ENCODE data around the gene PNMA6E. TPM values are rescaled to one million over a fixed set of nuclear protein-coding genes. Genes with fewer than 3 reads are reported as not detected.
A peak's percentile ranks its signal among the peaks of the same experiment; 100 is the strongest.

Gene PNMA6E
- total RNA-seq, 6 donors from 2014 or later, result 0.09 to 0.44 (median 0.10) TPM; not detected in 3

DNA sequence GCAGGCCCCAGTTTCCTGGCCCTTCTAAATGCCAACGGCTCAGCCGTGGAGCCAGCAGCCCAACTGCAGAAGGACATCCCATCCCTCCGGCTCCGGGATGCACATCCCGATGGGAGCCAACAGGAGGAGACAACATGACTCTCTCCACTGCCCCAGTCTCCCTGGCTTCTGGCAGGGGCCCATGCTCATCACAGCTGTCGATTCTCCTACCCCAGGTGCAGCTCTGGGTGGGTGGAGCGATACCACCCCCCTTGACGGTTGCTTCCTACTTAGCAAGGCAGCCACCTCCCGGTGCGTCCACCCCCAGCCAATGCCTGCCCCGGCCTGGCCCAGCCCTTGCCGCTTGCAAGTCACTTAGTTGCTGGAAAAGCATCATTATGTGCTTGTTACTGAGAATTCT lies 47.7 kb downstream of the PNMA6E start:
- no peak for ATAC-seq (ENCODE audit: low FRiP score in 2 of 2)
- DNase-seq, result peak in 1 of 2 donors; percentile 50
- WGBS, 2 donors, result 85% methylated on average over 12 of the region's 12 CpGs; no CpG with 5 or more reads in 1 of the 2 donors
- Histone ChIP-seq H3K36me3 (peaks cover 0 to 11% (median under 1%) of the 10 kb centered on the region in 4 donors), H3K9me3 (peaks cover 0 to 21% (median 0%) of the 10 kb centered on the region in 4 donors), H3K4me3 (no peak overlapping the region), H3K27ac (no peak overlapping the region), H3K27me3 (no peaks in the 10 kb centered on the region), H3K4me1 (no peaks in the 10 kb centered on the region)
- TF ChIP-seq POLR2A (IDR thresholded peaks at IDR 0.05), result no peak
- TF ChIP-seq EP300 (IDR thresholded peaks at IDR 0.05), result no peak
- TF ChIP-seq, protein P1, sequence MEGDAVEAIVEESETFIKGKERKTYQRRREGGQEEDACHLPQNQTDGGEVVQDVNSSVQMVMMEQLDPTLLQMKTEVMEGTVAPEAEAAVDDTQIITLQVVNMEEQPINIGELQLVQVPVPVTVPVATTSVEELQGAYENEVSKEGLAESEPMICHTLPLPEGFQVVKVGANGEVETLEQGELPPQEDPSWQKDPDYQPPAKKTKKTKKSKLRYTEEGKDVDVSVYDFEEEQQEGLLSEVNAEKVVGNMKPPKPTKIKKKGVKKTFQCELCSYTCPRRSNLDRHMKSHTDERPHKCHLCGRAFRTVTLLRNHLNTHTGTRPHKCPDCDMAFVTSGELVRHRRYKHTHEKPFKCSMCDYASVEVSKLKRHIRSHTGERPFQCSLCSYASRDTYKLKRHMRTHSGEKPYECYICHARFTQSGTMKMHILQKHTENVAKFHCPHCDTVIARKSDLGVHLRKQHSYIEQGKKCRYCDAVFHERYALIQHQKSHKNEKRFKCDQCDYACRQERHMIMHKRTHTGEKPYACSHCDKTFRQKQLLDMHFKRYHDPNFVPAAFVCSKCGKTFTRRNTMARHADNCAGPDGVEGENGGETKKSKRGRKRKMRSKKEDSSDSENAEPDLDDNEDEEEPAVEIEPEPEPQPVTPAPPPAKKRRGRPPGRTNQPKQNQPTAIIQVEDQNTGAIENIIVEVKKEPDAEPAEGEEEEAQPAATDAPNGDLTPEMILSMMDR (IDR thresholded peaks at IDR 0.05), result no peak
- TF ChIP-seq POLR2AphosphoS5 (IDR thresholded peaks at IDR 0.05), result no peak

DNA sequence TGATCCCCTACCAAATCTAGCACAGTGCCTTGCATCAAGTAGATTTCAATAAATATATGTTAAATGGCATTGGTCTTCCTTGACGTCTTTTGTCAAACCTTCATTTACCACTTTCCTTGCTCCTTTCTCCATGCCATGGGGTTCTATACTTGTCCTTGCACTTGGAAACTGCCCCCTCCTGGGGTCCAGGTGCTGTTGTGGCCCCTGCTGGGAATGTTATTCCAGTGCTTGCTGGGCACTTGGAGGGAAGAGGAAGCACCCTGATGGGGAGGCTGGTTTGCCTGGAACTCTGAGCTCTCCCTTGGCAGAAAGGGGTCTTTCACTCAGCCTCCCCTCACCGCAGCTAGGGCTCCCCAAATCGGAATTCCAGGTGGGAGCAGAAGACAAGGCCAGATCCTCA lies 48.3 kb downstream of the PNMA6E start:
- H3K4me3 ChIP-seq, result no peak overlapping the region
- no peak for DNase-seq
- H3K4me1 ChIP-seq, result no peaks in the 10 kb centered on the region
- no peak overlapping the region for H3K27ac ChIP-seq
- no peak for ATAC-seq (ENCODE audit: low FRiP score in 2 of 2)
- WGBS, 2 donors, result 77 to 88% methylated on average over 1 to 3 of the region's 3 CpGs
- H3K36me3 ChIP-seq, result peaks cover 0 to 16% (median 3%) of the 10 kb centered on the region in 4 donors
- no peak for TF ChIP-seq POLR2A (IDR thresholded peaks at IDR 0.05)
- TF ChIP-seq, protein P1 (IDR thresholded peaks at IDR 0.05), result no peak
- TF ChIP-seq POLR2AphosphoS5 (IDR thresholded peaks at IDR 0.05), result no peak
- TF ChIP-seq EP300 (IDR thresholded peaks at IDR 0.05), result no peak
- peaks cover 0 to 16% (median 0%) of the 10 kb centered on the region in 4 donors for H3K9me3 ChIP-seq
- no peaks in the 10 kb centered on the region for H3K27me3 ChIP-seq

DNA sequence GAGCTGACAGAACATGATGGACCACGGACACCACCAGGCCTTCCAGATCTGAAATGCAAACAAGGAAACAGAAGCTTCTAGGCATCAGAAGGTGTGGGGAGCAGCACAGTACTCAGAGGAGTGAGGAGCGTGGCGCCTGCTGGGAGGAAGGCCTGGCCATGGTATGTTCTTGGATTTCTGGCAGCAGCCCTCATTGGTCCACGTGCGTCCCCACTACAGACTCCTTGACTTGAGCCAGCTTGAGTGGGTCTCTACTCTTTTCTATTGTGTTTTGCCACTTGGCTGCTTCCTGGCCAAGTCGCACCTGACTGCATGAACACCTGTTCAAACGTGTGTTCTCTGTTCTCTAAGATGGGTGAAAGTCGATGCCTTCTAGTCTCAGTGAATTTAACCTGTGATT lies 49.2 kb downstream of the PNMA6E start:
- H3K4me1 ChIP-seq, result no peaks in the 10 kb centered on the region
- 74 to 77% methylated on average over 3 to 8 of the region's 8 CpGs for WGBS, 2 donors
- H3K36me3 ChIP-seq, result peaks cover 0 to 25% (median 8%) of the 10 kb centered on the region in 4 donors
- no peak overlapping the region for H3K4me3 ChIP-seq
- H3K9me3 ChIP-seq, result peaks cover 0 to 9% (median 0%) of the 10 kb centered on the region in 4 donors
- H3K27me3 ChIP-seq, result no peaks in the 10 kb centered on the region
- TF ChIP-seq, protein P1 (IDR thresholded peaks at IDR 0.05), result no peak
- TF ChIP-seq POLR2A (IDR thresholded peaks at IDR 0.05) (no peak), EP300 (IDR thresholded peaks at IDR 0.05) (no peak), POLR2AphosphoS5 (IDR thresholded peaks at IDR 0.05) (no peak)
- no peak overlapping the region for H3K27ac ChIP-seq
- DNase-seq (no peak), ATAC-seq (ENCODE audit: low FRiP score in 2 of 2) (no peak)

DNA sequence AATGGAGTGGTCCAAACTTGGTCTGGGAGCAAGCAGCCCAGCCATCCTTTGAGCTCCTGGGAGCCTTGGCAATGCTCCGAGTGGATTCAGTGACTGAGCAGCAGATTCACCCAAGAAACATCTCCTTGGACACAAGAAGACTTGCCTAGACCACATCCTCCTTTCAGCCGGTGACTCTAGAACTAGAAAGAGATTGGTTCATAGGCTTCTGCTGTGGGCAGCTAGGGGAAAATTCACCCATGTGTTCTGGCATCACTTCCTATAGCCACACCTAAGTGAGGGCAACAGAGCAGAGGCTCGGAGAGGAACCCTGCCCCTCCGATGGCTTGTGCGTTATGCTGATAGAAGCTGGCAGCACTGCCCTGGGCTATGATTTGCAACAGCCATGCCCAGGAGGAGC lies 51.2 kb downstream of the PNMA6E start:
- no peak overlapping the region for H3K4me3 ChIP-seq
- TF ChIP-seq EP300 (IDR thresholded peaks at IDR 0.05) (no peak), POLR2A (IDR thresholded peaks at IDR 0.05) (no peak), POLR2AphosphoS5 (IDR thresholded peaks at IDR 0.05) (no peak)
- TF ChIP-seq, protein P1 (IDR thresholded peaks at IDR 0.05), result no peak
- peaks cover 0 to 34% (median 15%) of the 10 kb centered on the region in 4 donors for H3K36me3 ChIP-seq
- ATAC-seq (ENCODE audit: low FRiP score in 2 of 2) (no peak), DNase-seq (no peak)
- 88% methylated on average over 5 of the region's 5 CpGs; no CpG with 5 or more reads in 1 of the 2 donors for WGBS, 2 donors
- H3K27me3 ChIP-seq, result no peaks in the 10 kb centered on the region
- H3K27ac ChIP-seq, result no peak overlapping the region
- no peaks in the 10 kb centered on the region for H3K4me1 ChIP-seq
- no peaks in the 10 kb centered on the region for H3K9me3 ChIP-seq

DNA sequence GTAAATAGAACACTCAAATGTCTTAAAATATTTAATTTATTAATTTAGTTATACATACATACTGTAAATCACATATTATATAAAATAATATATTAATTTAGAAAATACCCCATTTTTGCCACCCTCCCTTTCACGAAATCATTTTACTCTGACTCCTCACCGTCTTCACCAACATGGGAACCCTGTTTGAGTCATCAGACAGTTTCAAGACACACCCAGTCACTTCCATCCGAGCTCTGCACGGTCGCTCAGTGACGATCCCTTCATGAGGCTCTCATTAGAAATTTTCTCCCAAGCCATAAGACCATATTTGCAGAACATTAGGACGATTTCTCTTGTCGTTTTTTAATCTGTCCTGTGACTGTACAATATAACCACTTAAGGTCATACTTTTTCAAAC lies 52.7 kb downstream of the PNMA6E start:
- H3K4me1 ChIP-seq, result no peaks in the 10 kb centered on the region
- H3K4me3 ChIP-seq, result no peak overlapping the region
- no peak for ATAC-seq (ENCODE audit: low FRiP score in 2 of 2)
- H3K27ac ChIP-seq, result no peak overlapping the region
- no peak for DNase-seq
- no peaks in the 10 kb centered on the region for H3K27me3 ChIP-seq
- TF ChIP-seq, protein P1 (IDR thresholded peaks at IDR 0.05), result no peak
- TF ChIP-seq EP300 (IDR thresholded peaks at IDR 0.05) (no peak), POLR2AphosphoS5 (IDR thresholded peaks at IDR 0.05) (no peak), POLR2A (IDR thresholded peaks at IDR 0.05) (no peak)
- WGBS, 2 donors, result 89 to 91% methylated on average over 8 of the region's 8 CpGs
- H3K9me3 ChIP-seq, result no peaks in the 10 kb centered on the region
- H3K36me3 ChIP-seq, result peaks cover 0 to 40% (median 17%) of the 10 kb centered on the region in 4 donors

Data from upper lobe of left lung (tissue), 6 donors.